Dermis blood vessel endothelial cell (primary cell): ENCODE data around the gene DLG1. TPM values are rescaled to one million over a fixed set of nuclear protein-coding genes. Genes with fewer than 3 reads are reported as not detected.
"Not testable (repeated sequence)": the region's sequence is repeated elsewhere in the genome, so short reads cannot be mapped to it uniquely, and the experiment has no call there.

ENCODE experiments used
- DNase-seq: peaks from one replicate; pipeline ENCODE4 v3.0.0; 2010
- total RNA-seq: library from RNA; depleted of rRNA; stranded (reverse); fragments of >200 nt; gene quantifications from 2 replicates; pipeline ENCODE4 v1.2.3, GENCODE V29; 2014

DLG1 gene
- total RNA-seq, 1 donor from 2014 or later, result 82.2 TPM

DNA sequence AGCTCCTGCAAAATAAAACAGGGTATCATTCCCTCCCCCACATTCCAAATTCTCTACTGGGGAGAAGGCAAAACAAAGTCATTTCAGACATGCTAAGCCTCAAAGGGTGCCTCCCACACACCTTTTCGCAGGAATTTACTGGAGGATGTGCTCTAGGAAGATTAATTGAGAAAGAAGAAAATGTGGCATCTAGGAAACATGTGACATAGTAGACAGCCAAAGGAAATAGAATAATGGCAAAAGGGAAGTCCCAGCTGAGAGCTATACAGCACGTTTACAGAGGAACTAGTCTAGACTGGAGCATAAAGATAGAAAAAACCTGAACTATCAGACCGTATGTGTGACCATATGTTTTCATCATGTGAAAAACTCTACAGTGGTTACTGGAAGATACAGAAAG, 210.0 kb downstream of the DLG1 start:
- DNase-seq, result no peak

DNA sequence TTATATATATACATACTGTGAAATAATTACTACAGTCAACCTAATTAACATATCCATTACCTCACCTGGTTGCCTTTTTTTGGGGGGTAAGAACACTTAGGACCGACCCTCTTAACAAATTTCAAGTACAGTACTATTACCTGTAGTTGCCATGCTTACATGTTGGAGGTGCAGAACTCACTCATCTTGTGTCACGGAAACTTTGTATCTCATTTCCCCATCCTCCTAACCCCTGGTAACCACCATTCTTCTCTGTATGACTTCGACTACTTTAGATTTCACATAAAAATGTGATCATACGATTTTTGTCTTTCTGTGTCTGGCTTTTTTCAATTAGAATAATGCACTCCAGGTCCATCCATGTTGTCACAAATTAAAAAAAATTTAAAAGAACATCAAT, 213.3 kb downstream of the DLG1 start:
- no peak for DNase-seq

DNA sequence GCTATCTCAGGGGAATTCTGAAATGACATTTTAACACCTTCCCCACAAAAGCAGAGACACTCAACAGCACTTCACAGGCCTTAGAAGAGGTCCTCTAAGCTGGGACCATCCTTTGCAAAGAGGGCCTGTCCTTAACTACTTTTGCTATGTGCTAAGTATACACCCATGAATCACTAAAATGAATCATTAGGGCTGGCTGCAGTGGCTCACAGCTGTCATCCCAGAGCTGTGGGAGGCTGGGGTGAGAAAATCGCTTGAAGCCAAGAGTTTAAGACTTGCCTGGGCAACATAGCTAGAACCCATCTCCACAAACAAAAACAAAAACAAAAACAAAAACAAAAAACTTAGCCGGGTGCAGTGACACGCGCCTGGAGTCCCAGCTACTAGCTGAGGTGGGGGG, 214.9 kb downstream of the DLG1 start:
- peak; percentile 23 for DNase-seq

DNA sequence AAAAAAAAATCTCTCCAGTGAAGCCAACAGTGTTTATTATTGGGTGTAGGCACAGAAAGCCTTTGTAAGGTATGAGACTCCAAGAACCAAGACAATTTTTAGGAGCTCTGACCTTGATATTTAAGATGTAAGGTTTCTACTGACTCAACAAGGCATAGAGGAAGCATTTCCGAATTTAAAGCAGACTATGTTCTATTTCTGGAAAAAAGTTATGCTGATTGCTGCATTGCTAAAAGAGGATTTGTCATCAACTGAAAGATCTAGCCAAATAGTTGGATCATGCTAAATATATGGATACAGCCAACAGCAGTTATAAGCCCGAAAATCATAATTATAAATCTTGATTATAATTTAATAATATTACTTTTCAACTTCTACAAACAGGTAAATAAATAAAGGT, 215.5 kb downstream of the DLG1 start:
- no peak for DNase-seq

DNA sequence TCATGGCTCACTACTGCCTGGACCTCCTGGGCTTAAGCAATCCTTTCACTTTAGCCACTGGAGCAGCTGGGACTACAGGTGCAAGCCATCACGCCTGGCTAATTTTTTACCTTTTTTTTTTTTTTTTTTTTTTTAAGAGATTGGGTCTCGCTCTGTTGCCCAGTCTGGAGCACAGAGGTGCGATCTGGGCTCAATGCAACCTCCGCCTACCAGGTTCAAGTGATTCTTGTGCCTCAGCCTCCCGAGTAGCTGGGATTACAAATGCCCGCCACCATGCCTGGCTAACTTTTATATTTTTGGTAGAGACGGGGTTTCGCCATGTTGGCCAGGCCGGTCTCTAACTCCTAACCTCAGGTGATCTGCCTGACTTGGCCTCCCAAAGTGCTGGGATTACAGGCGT, 218.1 kb downstream of the DLG1 start:
- no peak for DNase-seq

DNA sequence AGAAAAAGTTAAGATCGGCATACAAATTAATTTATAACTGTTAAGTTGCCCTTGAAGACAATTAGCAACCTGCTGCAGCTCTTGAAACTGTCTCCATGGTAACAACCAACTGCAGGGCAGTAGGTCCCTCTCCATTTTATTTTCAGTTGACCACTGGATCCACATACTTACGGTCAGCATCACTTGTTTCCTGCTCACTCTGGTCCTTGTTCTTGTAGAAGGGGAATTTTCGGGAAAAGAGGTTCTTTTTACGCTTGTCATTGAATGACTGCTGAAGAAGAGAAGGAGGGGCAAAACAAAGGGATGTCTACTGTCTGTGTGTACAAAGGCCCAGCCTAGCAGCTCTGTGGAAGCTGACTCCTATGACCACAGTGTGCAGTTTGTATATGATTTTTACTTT, 222.0 kb downstream of the DLG1 start:
- DNase-seq, result no peak

DNA sequence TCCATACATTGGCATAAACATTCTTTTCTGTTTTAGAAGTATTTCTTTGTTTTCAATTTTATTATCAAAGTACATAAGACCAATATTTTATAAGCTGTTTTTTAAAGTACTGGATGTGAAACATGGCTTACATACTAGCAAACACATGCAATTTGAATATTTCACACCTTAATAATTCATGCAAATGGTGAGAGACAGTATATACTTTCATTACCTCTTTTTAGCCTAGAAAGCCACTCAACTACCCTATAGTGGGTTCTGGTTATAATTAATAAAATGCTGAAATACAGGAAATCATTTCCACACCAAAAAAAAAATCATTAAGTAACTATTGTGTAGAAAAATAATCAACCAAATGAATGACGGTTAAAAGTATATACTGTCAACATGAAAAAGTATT, 230.3 kb downstream of the DLG1 start:
- DNase-seq, result no peak

DNA sequence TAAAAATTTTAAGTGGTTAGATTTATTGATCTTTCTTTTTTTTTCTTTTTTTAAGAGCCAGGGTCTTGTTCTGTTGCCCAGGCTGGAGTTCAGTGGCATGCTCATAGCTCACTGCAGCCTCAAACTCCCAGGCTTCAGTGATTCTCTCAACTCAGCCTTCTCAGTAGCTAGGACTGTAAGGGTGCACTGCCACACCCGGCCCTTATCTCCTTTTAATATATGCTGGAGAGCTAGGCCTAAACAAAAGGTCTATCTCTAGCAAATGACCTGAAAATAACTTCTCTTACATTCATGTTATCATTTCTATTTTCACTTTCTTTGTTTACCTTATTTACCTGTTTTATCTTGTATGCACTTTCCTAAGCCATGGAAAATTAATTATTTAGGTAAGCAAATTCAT, 233.6 kb downstream of the DLG1 start:
- DNase-seq, result no peak

DNA sequence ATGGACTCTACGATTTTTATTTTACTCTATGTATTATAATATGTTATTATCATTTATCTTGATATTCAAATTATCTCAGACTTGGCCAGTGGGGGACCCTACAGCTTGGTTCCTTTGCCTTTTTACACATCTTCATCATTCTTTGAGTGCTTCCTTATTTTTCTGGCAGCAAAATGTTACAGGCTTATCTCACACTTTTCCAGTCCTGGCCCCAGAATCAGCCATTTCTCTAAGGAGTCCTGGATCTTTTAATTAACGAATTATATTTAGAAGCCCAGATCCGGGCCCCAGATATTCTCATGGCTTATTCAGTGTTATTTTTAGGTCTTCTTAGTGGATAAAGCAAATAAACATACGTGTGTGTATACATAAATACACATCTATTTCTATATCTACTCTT, 236.0 kb downstream of the DLG1 start:
- no peak for DNase-seq

DNA sequence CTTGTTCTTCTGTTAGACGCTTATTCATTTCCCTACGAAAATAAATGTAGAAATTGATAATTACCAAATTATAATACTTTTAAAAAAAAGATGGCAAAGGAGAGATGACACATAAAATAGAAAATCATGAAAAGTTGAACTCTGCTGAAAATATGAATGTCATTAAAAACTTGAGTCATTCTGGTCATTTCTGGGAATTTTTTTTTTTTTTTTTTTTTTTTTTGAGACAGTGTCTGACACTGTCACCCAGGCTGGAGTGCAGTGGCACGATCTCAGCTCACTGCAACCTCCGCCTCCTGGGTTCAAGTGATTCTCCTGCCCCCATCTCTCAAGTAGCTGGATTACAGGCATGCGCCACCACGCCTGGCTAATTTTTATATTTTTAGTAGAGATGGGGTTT, 246.8 kb downstream of the DLG1 start:
- DNase-seq, result not testable (repeated sequence)

DNA sequence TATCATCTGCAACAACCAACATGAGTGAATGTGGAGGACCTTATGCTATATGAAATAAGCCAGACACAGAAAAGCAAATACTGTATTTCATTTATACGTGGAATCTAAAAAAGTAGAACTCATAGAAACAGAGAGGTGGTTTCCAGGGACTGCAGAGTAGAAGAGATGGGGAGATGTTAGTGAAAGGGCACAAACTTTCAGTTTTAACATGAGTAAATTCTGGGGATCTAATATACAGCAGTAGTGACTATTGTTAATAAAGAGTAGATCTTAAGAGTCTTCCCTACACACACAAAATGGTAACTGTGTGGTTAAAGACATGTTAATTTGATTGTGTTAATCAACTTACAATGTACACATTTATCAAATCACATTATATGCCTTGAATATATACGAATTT, 247.9 kb downstream of the DLG1 start:
- DNase-seq, result no peak

DNA sequence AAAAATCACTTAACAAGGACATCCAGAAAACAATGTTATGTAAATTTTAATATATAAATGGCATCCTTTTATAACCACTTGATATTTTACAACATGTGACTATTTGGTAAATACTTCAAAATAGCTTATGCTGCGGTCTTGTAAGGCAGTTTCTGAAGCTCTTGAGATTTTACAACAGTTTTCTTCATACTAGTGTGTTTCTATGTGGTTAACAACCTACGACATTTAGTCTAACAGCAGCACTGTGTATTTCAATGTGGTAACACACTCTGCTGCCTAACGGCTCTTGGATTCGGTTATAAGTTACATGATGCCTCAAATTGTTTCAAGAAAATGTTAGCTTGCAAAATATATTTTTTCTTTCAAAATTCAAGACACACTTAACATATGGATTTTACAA, 255.9 kb downstream of the DLG1 start:
- DNase-seq, result no peak

DNA sequence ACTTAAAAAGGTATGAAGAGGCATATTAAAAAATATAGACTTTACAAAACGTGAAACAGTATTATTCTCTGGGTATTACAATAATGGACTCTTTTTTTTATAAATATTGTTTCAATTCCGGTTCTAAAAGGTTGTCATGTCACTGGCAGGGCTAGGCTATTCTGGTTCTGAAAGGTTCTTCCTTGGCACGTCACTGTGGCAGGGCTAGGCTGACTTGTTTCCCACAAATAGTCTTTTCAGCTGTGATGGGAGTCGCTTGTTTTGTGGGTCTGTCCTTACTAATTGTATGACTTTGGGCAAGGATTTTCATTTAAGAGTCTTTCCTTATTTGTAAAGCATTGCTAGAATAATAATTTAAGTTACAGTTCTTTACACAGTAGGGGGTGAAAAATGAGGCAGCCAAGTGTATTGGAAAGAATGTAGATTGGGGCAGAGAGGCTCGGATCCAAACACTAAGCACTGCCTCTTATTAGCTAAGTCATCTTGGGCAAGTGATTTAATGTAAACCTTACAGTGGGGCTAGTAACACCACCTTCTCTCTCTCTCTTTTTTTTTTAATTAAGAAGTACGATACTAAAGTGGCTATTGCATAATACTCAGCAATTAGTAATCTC, 256.4 kb downstream of the DLG1 start:
- no peak for DNase-seq

DNA sequence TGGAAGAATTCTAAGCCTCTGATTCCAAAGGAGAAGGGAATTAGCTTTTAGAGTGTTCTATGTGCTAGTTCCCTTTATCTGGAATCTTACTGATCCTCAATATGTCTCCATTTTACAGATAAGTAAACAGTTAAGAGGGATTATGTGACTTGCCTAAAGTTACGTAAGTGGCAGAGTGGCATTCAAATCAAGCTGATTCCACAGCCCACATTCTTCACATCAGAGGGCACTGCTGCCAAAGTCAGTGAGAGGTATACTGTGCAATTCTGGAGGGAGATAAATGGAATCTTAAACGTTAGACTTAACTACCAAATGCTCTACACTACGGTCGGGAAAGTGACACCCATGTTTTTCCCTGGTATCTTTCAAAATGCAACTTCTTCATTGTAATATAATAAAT, 257.8 kb downstream of the DLG1 start:
- DNase-seq, result no peak

DNA sequence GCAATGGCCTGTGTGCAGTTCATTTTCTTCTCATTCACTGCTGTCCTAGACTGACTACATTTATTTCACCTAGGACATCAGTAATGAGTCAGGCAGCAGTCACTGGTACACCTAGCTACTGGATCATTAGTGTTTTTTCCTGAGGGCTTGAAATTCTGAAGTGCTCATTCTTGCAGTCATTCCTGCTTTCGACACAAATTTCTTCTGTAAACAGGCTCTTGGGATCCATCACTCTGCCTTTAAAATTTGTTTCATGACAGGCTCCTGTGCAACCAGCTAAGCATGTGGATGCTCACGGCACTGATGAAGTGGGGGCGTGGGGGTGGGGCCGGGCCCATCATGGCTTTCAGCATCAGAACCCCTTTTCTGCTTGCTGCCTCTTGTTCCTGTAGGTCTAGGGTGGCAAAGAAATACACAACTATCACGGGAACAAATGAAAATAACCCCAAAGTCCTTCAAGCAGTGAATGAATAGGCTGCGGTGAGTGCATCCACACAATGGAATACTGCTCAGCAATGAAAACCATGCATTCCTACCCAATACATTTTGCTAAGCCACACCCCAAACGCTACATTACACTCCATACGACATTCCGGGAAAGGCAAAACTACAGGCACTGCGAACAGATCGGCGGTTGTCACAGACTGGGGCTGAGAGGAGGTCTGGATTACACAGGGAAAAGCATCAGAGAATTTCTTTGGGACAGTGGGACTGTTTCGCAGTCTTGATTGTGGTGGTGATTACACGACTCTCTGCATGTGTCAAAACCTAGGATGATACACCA, 259.5 kb downstream of the DLG1 start:
- DNase-seq, result no peak

DNA sequence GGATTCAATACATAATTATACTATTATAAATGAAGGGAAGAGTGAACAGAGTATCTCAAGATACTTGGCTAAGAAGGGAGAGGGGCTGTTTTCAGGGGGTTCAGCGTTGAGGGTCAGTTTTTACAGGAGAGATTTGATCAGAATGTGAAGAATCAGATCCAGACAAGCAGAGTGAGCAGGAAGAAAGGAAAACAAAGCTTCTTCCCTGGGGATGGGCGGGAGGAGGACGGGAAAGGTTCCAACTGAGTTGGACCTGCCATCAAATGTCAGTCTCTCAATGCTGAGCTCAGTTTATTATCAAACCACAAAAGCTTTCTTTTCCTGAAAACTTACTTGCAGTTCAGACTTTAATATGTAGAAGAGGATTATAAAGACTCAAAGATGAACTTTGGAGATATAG, 262.8 kb downstream of the DLG1 start:
- DNase-seq, result no peak

DNA sequence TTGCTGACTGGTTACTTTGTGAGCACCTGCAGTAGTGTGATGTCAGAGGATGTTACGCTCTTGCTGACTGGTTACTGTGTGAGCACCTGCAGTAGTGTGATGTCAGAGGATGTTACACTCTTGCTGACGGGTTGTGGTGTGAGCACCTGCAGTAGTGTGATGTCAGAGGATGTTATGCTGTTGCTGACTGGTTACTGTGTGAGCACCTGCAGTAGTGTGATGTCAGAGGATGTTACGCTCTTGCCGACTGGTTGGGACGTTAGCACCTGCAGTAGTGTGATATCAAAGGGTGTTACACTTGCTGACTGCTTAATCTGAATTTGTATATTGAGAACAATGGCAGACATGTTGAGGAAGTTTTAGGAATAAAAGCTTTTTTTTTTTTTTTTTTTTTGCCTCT, 263.6 kb downstream of the DLG1 start:
- not testable (repeated sequence) for DNase-seq

DNA sequence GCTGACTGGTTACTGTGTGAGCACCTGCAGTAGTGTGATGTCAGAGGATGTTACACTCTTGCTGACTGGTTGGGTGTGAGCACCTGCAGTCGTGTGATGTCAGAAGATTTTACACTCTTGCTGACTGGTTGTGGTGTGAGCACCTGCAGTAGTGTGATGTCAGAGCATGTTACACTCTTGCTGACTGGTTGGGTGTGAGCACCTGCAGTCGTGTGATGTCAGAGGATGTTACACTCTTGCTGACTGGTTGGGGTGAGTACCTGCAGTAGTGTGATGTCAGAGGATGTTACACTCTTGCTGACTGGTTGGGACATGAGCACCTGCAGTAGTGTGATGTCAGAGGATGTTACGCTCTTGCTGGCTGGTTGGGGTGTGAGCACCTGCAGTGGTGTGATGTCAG, 264.6 kb downstream of the DLG1 start:
- DNase-seq, result not testable (repeated sequence)

DNA sequence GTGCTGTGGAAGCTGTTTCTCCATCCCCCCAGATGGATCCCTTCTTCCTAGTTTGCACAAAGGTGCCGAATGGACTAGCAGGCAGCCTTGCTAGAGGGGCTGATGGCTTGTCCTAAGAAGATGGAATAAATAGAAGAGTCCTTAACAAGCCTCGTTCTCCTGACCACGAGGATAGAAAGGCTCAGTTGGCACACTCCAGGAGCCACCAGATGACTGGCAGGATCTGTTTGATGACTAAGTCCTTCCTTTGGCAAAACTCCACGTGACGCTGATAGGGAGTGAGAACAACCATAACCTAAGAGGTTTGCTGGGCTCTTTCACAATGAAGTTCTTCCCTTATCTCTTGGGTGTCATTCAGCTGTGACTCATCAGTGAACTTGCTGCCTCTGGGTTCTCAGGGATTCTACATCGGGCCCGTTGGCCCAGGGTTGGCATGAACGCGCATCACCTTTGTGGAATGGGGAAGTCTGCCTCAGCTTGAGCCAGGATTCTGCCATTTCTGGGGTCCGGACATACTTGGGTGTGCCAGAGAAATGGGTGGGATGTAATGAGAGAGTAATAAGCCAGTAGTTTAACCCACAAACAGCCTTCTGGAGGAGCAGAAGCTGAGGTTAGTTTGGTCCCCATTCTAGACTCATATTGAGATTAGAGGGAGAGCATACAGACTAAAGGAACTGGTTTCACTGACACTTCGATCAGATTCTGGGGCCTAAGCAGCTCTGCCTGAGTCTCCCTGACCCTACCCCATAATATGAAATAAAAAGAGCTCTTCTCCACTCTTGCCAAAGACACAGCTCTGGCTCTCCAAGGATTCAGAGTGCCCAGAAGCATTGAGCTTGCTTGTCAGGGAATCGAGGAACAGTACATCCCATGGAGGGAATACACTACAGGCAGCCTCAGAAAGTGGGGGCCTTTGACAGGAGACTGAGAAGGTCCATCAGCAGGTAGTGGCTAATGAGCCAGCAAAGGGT, 266.8 kb downstream of the DLG1 start:
- DNase-seq, result peak; percentile 96

DNA sequence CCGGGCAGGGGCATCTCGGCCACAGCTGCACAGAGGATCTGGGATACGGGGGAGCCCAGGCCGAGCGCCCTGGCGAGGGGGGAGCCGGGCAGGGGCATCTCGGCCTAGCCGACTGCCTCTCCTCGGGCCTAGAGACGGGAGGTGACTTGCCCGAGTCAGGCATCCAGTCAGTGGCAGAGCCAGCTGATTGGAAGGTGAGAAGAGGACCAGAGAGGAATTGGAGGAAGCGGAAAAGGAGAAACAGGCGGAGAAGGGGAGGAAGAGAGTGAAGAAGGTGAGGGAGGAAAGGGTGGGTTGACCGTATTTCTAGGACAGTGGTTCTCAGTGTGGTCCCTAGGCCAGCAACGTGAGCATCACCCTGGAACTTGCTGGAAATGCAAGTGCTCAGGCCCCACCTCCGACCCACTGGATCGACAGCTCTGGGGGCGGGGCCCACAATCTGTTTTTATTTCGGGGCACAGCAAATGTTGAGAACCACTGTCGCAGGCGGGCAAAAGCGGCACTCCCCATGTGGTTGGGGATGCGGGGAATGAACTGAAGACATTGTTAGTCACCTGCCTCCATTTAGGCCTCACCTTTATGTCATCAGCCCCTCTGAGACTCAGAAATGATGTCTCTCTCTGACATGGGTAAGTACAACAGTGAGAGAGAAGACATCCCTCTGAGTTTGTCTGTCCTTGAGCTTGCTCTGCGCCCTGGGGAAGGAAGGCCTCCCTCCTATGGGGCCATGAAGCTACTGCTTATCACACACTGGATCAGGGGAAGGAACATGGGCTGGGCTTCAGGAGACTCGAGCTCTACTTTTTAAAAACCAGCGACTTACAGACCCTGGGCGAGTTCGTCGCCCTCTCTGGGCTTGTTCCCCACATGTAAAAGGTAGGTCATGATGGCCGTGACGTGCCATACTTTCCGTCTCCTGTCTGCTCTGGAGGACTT, 267.8 kb downstream of the DLG1 start:
- no peak for DNase-seq

DNA sequence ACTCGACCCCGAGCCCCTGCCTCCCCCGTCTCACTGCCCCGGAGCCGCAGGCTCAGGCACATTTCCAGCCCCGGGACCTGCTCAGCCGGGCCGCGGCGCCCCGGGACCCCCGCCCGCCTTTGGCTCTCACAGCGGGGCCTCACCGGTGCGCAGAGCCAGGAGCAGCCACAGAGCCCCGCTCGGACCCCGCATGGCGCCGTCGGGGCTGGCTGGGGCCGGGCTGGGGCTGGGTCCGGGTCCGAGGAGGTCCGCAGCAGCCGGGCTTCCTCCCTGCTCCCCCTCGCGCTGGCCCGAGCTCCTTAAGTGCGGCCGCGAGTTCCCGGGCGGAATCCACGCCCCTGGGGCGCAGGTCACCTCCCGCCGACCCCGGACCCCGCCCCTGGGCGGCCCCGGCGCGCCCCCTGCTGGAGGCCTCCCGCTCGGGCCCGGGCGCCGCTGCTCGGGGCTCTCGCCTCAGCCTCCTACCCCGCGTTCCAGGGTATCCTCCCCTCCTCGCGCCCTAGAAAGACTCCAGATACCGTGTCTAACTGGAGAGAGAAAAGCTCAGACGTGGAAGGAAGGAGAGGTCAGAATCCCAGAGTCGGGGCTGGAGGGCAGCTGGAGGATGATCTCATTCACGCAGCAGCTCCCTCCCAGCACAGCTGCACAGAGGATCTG, 268.8 kb downstream of the DLG1 start, which contains the start of gene MELTF:
TSS of gene MELTF (minus strand) at position 307 of the 657 bp plus-strand sequence. CDS start at position 192, 115 bp downstream.
- peak; percentile 49 for DNase-seq
